HG03045 (cell line): Measurements from ENCODE around the gene BRI3.

Experiments
- ATAC-seq: cut with Tn5 transposase; IDR thresholded peaks from one replicate; pipeline ENCODE4 v1.9.1; 2021; ENCODE audit warnings: mild to moderate bottlenecking, moderate library complexity; ENCODE audit not compliant: unreplicated experiment

BRI3 gene

DNA sequence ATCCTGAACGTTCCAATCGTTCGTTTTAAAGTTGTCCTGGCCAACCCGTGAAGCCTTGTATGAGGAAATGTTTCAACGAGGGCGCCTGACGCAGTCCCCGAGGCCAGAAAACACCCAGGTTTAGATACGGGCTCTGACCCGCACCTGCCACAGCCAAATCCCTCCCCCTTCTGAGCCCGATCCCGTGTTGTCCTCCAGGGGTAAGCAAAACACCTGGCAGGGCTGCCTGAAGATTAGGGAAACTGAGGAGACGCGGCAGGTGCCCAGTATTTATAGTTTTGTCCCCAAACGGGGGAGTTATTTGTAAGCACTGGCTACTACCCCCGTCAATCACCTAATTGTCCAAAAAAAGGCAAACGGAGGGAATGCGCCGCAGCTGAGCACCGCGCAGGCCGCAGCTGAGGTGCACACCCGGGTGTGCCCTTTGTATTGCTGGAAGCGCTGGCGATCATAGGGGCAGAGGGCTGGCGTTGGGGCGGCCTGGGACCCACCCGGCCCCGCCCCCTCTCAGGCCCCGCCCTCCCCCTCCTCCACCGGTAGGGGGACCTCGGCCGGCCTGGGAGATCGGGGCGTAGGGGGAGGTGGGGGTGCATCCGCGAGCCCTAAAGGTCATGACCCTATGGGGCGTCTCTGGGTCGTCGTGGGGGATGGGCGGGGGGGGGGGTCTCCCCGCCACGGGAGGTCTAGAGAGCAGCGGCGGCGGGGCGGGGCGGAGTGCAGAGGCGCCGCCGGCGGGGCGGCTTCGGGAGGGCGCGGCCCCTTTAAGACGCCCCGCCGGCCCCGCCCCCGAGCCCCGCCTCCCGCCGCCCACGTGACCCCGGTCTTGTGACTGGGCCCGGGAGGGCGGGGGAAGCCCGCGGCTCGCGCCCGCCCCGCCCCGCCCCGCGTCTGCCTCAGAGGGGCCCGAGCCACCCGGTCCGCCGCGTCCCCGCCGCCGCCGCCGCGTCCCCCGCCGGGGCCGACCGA lies at the start of gene BRI3:
TSS of gene BRI3 (plus strand) at position 896 of the 966 bp plus-strand sequence. CDS start 110 bp downstream, outside the sequence.
- ATAC-seq = peak; percentile 79

GRCh38 chr7:98232263-98232585 lies 49.3 kb upstream of the BRI3 start:
- ATAC-seq = no peak

- no peak for ATAC-seq
These were observed 48.7 kb upstream of the BRI3 start for GRCh38 chr7:98232799-98233198.

DNA sequence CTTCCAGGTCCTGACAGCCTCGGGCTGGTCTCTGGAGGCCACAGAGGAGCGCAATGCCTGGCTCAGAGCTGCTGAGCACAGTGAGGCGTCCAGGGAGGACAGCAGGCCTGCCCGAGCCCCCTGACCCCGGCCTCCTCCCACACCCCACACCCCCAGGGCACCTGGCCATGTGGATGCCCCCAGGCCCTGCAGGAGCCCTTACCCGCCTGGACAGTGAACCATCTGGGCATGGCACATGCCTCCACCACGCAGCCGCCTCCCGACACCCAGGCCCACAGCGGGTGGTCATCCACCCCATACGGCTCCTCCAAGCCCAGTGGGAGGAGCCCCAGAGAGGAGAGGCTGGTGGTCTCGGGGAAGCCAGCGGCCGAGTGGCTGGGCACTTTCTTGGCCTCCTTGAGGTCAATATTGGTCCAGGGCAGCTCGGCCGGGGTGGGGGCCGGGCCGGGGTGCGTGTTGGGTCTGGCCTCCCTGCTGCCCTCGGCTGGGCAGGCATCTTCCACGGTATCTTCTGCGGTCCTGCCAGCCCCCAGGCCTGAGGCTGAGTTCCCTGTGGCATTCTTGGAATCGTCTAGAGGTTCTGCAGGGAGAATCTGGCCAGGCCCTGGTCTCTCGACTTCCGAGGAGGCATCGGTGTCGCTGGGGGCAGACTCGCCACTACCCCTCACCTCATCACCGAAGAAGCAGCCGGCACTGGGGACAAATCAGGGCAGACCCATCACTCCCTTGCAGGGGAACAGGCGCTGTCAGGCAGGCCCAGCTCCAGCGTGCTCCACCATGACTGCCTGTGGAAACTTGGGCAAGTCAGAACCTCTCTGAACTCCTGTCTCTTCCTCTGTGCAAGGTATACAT lies 48.0 kb upstream of the BRI3 start:
- no peak for ATAC-seq

- ATAC-seq = no peak
These were observed 46.9 kb upstream of the BRI3 start for GRCh38 chr7:98234429-98235147.

GRCh38 chr7:98235901-98236300 lies 45.6 kb upstream of the BRI3 start:
- ATAC-seq = no peak

- no peak for ATAC-seq
These were observed 44.9 kb upstream of the BRI3 start for GRCh38 chr7:98236355-98237185.

- ATAC-seq = no peak
These were observed 43.4 kb upstream of the BRI3 start for GRCh38 chr7:98238076-98238475.

- ATAC-seq = no peak
These were observed 42.5 kb upstream of the BRI3 start for GRCh38 chr7:98238976-98239375.

DNA sequence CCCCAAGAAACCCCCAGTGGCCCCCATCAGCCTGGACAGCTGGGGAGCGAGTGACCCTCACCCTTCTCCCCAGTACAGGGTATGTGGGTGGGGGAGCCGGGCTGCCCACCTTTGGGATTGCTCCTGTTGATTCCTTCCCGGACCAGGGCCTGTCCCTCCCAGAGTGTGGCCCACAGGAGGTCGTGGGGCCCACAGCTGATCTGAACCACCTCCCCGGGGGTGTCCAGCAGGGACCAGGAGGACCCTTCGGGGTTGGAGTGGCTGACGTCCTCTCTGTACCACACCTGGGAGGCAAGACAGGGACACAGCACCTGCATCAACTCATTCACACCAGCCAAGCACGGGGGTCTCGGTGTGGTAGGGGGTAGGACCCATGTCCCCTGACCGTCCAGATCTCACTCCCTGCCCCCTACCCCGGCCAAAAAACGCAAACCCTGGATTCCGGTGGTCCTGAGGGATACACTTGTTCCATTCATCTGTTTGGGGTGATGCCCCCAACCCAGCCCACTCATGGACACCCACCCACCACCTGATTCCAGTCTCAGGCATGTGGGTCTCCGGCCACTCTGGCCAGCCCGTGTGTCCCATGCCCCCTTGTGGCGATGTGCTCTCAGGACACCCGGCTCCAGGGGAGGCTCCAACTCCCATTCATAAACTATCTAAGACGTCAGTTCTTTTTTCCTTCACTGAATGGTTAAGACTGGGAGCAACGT lies 40.4 kb upstream of the BRI3 start:
- no peak for ATAC-seq

GRCh38 chr7:98241674-98242241 lies 39.7 kb upstream of the BRI3 start:
- no peak for ATAC-seq

DNA sequence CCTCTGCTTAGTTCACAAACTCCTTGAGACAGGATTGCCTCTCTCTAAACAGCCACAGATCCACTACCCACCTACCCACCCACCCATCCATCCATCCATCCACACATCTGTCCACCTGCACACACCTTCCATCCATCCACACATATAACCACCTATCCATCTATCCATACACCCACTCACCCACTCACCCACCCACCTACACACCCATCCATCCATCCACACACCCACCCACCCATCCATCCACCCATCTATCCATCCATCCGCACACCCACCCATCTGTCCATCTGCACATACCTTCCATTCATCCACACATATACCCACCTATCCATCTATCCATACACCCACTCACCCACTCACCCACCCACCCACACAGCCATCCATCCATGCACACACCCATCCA lies 39.1 kb upstream of the BRI3 start:
- no peak for ATAC-seq

DNA sequence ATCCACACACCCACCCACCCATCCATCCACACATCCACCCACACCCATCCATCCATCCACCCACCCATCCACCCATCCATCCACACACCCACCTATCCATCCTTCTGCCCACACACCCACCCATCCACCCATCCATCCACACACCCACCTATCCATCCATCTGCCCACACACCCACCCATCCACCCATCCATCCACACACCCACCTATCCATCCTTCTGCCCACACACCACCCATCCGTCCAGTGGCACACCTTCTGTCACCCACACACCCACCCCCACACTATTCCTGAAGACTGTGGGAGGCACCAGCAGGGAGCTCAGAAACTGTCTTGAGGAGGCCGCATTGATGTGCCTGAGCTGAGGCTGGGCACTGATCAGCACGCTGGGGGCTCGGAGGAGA lies 38.6 kb upstream of the BRI3 start:
- ATAC-seq = no peak

DNA sequence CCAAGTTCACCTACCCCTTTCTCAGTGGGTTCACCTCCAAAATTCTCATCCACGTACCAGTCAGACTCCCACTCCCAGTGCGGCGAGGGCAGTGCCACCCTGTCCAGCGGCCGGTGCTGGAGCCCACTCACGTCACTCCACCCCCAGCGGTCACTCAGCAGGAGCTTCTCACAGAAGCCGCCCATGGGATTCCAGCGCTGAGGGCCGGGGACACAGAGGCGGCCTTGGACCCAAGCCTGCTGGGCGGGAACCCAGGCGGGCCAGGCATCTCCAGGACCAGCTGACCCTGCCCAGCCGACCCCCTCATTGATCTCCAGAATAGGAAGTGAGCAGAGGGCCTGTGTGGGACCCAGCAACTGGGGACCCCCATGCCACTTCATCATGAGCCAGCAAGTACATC lies 36.6 kb upstream of the BRI3 start:
- no peak for ATAC-seq

- no peak for ATAC-seq
These were observed 33.3 kb upstream of the BRI3 start for GRCh38 chr7:98248156-98248555.

- no peak for ATAC-seq
These were observed 32.4 kb upstream of the BRI3 start for GRCh38 chr7:98249106-98249505.

DNA sequence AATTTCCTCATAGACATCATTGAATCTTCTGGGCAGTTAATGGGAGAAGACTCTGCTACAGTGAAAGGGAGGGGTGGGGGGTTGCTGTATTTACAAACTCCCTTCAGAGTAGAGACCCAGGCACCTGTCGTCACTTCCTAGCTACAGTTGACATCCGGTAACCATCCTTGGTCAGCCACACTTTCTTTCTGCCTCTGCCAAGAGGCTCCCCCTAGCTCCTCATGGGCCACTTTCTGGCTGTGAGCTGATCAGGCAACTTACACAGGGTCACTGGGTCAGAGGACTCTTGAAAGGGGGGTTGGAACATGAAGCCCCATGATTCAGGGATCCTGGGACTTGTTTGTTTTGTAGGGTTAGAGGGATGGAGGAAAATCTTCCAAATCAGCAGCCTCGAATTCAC lies 30.7 kb upstream of the BRI3 start:
- no peak for ATAC-seq

GRCh38 chr7:98251231-98251600 lies 30.3 kb upstream of the BRI3 start:
- peak; percentile 16 for ATAC-seq

GRCh38 chr7:98251601-98252424 lies 29.7 kb upstream of the BRI3 start, which contains the start of gene TECPR1:
TSS of gene TECPR1 (minus strand) at chr7:98252232. CDS start at chr7:98246146, 6,086 bp downstream.
- ATAC-seq = peak; percentile 99
